Loucy (cell line): Measurements from ENCODE around the gene GZMM.

Source experiments
- EZH2phosphoT487 ChIP-seq: fragments of 200-600 bp; IDR thresholded peaks from 2 replicates; pipeline ENCODE4 v1.6.1; 2018; ENCODE audit warnings: antibody characterized with exemption, mild to moderate bottlenecking, moderate library complexity, borderline replicate concordance
- TF ChIP-seq, protein P1 (sequence below): fragments of 200-600 bp; sonication (generic); conservative IDR thresholded peaks from 2 replicates; pipeline ENCODE4 v1.5.1; 2014; ENCODE audit warnings: mild to moderate bottlenecking, antibody characterized with exemption, low read length

DNA sequence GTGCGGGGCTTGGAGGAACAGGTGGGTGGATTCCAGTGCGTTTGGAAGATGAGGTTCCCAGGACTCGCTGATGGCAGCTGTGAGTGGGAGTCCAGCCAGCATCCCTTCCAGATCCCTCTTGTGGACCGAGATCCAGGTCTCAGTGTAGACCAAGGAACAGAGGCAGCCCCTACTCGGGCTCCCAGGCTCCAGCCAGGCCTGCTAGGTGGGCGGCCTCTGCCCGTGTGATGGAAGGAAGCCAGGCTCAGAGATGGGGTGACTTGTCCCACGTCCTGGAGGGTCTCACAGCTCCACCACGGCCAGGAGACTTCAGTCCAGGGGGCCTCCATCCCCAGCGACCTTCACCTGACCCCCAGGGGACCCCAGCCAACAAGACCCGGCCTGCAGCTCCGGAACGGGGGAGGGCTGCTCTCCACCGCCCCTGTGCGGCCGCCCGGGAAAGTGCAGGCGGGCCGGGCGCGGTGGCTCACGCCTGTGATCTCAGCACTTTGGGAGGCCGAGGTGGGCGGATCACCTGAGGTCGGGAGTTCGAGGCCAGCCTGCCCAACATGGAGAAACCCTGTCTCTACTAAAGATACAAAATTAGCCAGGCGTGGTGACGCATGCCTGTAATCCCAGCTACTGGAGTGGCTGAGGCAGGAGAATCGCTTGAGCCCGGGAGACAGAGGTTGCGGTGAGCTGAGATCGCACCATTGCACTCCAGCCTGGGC lies 48.3 kb upstream of the GZMM start:
- TF ChIP-seq, protein P1, sequence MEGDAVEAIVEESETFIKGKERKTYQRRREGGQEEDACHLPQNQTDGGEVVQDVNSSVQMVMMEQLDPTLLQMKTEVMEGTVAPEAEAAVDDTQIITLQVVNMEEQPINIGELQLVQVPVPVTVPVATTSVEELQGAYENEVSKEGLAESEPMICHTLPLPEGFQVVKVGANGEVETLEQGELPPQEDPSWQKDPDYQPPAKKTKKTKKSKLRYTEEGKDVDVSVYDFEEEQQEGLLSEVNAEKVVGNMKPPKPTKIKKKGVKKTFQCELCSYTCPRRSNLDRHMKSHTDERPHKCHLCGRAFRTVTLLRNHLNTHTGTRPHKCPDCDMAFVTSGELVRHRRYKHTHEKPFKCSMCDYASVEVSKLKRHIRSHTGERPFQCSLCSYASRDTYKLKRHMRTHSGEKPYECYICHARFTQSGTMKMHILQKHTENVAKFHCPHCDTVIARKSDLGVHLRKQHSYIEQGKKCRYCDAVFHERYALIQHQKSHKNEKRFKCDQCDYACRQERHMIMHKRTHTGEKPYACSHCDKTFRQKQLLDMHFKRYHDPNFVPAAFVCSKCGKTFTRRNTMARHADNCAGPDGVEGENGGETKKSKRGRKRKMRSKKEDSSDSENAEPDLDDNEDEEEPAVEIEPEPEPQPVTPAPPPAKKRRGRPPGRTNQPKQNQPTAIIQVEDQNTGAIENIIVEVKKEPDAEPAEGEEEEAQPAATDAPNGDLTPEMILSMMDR = peak; percentile 43
- TF ChIP-seq EZH2phosphoT487 = no peak
